NK-92 (cell line): ENCODE results near the gene TPRX2.
"Not testable (repeated sequence)": the region's sequence is repeated elsewhere in the genome, so short reads cannot be mapped to it uniquely, and the experiment has no call there.

Experiments
- DNase-seq: peaks from one replicate; lab custom pipeline; 2025; ENCODE audit not compliant: unreplicated experiment; lab: John Stamatoyannopoulos, UW

TPRX2 gene

DNA sequence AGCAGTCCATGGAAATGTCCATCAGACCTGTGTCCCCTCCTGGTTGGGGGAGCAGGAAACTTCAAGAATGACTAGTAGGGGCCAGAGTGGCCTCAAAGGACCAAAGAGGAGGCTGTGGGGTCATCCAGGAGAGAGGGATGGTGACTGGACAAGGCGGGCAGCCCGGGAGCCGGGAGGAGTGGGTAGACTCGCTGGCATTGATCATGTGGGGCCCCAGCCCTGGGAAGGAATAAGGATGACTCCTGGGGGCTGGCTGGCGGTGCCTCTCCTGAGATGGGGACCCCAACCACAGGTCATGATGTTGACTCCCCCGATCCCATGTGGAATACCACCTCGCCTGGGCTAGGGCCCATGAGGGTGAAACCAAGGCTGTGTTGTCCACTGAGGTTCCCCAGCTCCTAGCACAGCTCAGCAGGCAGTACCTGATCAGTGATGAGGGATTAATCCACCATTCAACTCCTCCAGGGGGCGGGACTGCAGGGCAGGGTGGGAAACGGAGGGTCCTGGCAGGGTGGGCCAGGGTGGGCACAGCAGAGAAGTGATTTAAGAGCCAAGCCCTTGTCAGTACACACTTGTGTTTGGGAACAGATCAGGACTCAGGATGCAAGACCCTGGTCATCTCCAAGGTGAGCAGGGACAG lies at the start of gene TPRX2:
TSS of gene TPRX2 (plus strand) at position 590 of the 640 bp plus-strand sequence. CDS start at position 602, 12 bp downstream.
- not testable (repeated sequence) for DNase-seq

- no peak for DNase-seq
Measured at GRCh38 chr19:47813304-47813994, 45.6 kb upstream of the TPRX2 start.

DNA sequence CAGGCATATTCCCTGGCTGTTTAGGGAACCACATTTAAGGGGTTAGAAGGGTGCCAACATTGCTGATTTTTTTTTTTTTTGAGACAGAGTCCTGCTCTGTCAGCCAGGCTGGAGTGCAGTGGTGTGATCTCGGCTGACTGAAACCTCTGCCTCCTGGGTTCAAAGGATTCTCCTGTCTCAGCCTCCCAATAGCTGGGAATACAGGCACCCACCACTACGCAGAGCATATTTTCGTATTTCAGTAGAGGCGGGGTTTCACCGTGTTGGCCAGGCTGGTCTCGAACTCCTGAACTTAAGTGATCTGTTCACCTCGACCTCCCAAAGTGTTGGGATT lies 45.1 kb upstream of the TPRX2 start:
- DNase-seq = no peak

DNA sequence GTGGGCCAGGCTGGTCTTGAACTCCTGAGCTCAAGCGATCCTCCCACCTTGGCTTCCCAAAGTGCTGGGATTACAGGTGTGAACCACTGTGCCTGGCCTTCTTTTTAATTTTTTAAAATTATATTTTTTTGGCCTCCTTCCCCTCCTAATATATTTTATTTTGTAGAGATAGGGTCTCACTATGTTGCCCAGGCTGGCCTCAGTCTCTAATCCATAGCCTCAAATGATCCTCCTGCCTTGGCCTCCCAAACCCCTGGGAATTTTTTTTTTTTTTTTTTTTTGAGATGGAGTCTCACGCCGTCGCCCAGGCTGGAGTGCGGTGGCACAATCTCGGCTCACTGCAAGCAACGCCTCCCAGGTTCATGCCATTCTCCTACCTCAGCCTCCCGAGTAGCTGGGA lies 42.8 kb upstream of the TPRX2 start:
- not testable (repeated sequence) for DNase-seq

- not testable (repeated sequence) for DNase-seq
Measured at GRCh38 chr19:47818221-47818620, 40.8 kb upstream of the TPRX2 start.

- DNase-seq = no peak
Measured at GRCh38 chr19:47819858-47820257, 39.2 kb upstream of the TPRX2 start.

DNA sequence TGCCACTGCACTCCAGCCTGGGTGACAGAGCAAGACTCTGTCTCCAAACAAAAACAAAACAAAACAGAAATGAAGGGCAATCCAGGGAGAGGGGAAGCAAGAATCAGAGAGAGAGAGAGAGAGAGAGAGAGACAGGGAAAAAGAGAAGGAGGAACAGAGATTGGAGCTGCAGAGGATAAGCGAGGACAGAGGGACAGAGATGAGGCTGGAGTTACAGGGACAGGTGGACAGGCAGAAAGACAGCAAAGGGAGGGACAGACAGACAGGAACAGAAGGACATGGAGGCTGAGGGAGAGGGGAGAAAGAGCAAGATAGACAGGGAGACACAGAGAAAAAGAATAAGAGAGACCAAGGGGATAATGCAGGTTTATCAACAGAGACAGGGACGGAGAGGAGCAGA lies 38.6 kb upstream of the TPRX2 start:
- DNase-seq = no peak

DNA sequence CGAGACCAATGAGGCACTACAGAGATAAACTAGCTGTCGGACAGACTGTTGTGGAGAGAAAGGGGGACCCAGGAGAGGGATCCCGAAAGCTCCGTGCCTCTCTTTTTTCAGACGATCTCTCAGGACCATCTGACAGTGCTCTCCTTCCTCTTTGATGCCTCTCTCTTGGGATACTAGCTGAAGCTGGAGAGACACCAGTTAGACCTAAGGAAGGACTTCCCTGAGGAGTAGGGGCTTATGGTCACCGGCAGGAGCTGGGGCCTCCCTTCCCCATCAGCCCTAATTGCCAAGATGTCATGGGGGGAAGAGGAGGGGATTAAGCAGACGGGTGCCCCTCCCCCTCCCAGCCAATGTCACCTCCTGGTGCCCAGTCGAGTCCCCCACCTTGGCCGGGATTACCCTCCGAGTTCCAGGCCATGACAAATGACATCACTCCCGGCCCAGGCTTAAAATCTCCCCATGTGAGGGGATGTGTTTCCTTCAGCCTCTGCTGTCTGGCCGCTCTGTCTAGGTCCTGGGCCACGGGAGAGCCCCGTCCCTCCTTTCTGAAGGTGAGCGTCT lies 37.5 kb upstream of the TPRX2 start, which contains the start of gene CRX:
TSS of gene CRX (plus strand) at position 478 of the 561 bp plus-strand sequence. CDS start 12,507 bp downstream, outside the sequence.
- no peak for DNase-seq

DNA sequence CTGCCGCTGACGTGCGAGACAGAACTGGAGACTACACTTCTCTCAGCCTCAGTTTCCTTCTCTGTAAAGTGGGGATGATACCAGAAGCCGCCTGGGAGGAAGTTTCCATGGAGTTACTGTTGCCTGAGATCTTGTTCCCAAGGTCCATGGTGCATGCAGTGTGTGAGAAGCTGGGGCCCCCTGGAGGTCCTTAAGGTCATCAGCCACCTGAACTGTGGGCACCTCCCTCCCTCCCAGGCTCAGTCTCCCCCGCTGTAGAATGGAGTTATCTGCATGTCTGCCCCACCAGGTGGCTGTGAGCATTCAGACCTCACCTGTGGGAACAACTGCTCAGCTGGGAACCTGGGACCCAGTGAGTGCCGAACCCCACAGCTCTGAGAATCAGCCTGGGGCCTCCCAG lies 34.6 kb upstream of the TPRX2 start:
- no peak for DNase-seq

DNA sequence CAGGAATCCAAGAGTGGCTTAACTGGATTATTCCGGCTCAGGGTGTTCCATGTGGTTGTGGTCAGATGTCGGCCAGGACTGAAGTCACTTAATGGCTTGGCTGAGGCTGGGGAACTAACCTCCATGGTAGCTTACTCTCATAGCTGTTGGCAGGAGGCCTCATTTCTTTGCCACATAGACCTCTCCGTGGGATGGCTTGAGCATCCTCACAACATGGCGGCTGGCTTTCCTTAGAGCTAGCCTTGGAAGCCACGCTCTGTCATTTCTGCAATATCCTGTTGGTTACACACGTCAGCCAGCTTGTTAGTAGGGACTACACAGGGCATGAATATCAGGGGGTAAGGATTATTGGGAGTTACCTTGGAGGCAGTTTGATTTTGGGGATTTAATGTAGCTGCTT lies 32.2 kb upstream of the TPRX2 start:
- no peak for DNase-seq

DNA sequence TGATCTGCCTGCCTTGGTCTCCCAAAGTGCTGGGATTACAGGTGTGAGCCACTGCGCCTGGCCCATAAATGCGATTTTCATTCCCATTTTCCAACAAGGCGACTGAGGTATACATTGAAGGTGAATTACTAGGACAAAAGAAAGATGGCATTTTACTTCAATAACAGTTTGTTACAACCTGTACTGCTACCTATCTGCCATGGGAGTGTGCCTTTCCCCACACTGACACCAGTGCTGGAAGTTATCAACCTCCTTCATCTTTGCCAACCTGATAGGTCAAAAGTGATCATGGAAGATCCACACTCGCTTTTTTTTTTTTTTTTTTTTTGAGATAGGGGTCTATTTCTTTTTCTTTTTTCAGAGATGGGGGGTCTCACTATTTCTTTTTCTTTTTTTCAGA lies 26.3 kb upstream of the TPRX2 start:
- DNase-seq = no peak

DNA sequence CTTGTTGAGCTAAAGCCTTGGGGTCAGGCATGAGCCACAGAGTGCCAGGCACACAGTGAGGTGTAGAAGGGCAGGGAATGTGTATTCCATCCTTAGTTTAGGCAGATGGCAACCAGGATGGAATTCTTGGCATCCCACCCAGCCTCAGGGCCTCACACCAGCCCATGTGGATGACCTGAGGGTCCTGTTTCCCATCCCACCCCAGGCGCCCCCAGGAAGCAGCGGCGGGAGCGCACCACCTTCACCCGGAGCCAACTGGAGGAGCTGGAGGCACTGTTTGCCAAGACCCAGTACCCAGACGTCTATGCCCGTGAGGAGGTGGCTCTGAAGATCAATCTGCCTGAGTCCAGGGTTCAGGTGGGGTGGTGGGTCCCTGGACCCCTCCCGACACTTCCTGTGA lies 23.0 kb upstream of the TPRX2 start:
- DNase-seq = no peak

GRCh38 chr19:47839411-47839810 lies 19.6 kb upstream of the TPRX2 start:
- DNase-seq = no peak

GRCh38 chr19:47839913-47840312 lies 19.1 kb upstream of the TPRX2 start:
- DNase-seq = no peak

- no peak for DNase-seq
Measured at GRCh38 chr19:47842941-47843340, 16.1 kb upstream of the TPRX2 start.

DNA sequence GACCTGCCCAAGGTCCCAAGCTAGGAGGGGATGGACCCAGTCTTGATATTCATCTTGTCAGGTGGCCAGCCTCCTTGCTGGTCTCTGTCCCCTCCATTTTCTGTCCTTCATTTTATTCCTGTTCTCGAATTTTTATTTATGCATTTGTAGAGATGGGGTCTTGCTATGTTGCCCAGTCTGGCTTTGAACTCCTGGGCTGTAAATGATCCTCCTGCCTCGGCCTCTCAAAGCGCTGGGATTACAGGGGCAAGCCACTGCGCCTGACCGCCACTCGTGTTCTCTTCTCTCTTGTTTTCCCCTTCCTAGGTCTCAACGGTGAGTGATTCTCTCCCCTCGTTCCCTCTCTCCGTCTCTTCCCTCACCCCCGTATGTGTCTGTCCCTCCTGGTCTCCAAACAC lies 10.6 kb upstream of the TPRX2 start:
- no peak for DNase-seq

- DNase-seq = no peak
Measured at GRCh38 chr19:47848823-47849473, 10.1 kb upstream of the TPRX2 start.

GRCh38 chr19:47853003-47853402 lies 6.0 kb upstream of the TPRX2 start:
- DNase-seq = no peak

DNA sequence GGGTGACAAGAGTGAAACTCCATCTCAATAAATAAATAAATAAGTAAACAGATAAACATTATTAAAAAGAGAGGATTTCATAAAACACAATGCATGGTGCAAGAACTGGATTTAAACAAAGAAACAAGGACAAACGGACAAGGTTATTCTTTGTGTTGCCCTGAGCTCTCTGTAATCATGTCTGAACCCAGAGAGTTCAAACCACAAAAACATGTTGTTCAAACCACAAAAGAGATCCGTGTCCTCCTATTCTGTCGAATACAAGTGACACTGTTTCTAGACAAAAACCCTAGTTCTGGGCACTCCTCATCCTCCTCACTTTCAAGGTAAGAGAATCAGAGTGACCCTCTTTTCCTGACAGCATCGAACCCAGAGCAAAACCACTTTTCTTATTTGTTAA lies 4.6 kb upstream of the TPRX2 start:
- DNase-seq = no peak

GRCh38 chr19:47858231-47858630 lies 804 bp upstream of the TPRX2 start:
- not testable (repeated sequence) for DNase-seq

DNA sequence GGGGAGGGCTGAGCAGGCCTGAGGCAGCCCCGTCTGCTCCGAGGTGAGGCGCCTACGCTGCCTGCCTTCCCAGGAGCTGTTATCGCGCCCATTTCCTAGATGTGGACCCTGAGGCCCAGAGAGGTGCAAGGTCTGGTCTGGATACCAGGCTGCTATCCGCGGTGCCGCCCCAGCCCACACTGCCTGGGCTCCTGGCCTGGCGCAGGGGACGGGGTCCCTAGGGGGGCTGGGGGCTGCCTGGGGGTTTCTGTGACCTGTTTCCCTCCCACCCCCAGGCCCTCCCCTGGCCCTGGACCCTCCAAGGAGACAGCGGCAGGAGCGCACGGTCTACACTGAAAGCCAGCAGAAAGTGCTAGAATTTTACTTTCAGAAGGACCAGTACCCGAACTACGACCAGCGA lies 803 bp downstream of the TPRX2 start:
- DNase-seq = not testable (repeated sequence)
